Measurements from ENCODE around the gene VAMP1.
A peak's percentile ranks its signal among the peaks of the same experiment; 100 is the strongest.

VAMP1 gene

GRCh38 chr12:6458281-6459003, 12.0 kb downstream of the VAMP1 start:
- Histone ChIP-seq H3K27me3 (ENCODE audit: control insufficient read depth, low read length) (no peaks in the 10 kb centered on the region), H3F3A (ENCODE audit: control insufficient read depth, insufficient read depth) (peaks cover 26% of the 10 kb centered on the region), H4K20me1 (ENCODE audit: control insufficient read depth, insufficient read depth, low read depth, low read length) (no peaks in the 10 kb centered on the region), H3K4me3 (ENCODE audit: low read length) (no peak overlapping the region), H3K4me1 (ENCODE audit: control insufficient read depth, low read length) (peaks cover 42% of the 10 kb centered on the region), H3K79me2 (ENCODE audit: control insufficient read depth, low read length) (peaks cover 10% of the 10 kb centered on the region), H3K9me2 (replicated peaks; ENCODE audit: control insufficient read depth, low read length) (no peaks in the 10 kb centered on the region), H3K36me3 (ENCODE audit: control insufficient read depth, low read length) (peaks cover 88% of the 10 kb centered on the region), H3K9me3 (ENCODE audit: control insufficient read depth, insufficient read depth, low read length) (no peaks in the 10 kb centered on the region), H3K27ac (ENCODE audit: low read depth, low read length) (no peak overlapping the region), H3K4me2 (ENCODE audit: low read length) (no peak overlapping the region)
- no peak for TF ChIP-seq CTCF (IDR thresholded peaks at IDR 0.05; ENCODE audit: low read depth, low read length, poor library complexity, severe bottlenecking)
- TF ChIP-seq EZH2phosphoT487 (IDR thresholded peaks at IDR 0.05; ENCODE audit: borderline replicate concordance, low read length): no peak

GRCh38 chr12:6457220-6457945, 13.1 kb downstream of the VAMP1 start:
- Histone ChIP-seq H3K36me3 (ENCODE audit: control insufficient read depth, low read length) (peaks cover 88% of the 10 kb centered on the region), H3K4me3 (ENCODE audit: low read length) (no peak overlapping the region), H3K9me2 (replicated peaks; ENCODE audit: control insufficient read depth, low read length) (no peaks in the 10 kb centered on the region), H4K20me1 (ENCODE audit: control insufficient read depth, insufficient read depth, low read depth, low read length) (no peaks in the 10 kb centered on the region), H3K27ac (ENCODE audit: low read depth, low read length) (no peak overlapping the region), H3K4me1 (ENCODE audit: control insufficient read depth, low read length) (peaks cover 41% of the 10 kb centered on the region), H3K9me3 (ENCODE audit: control insufficient read depth, insufficient read depth, low read length) (no peaks in the 10 kb centered on the region), H3F3A (ENCODE audit: control insufficient read depth, insufficient read depth) (peaks cover 26% of the 10 kb centered on the region), H3K27me3 (ENCODE audit: control insufficient read depth, low read length) (no peaks in the 10 kb centered on the region), H3K79me2 (ENCODE audit: control insufficient read depth, low read length) (peaks cover 9% of the 10 kb centered on the region), H3K4me2 (ENCODE audit: low read length) (no peak overlapping the region)
- TF ChIP-seq EZH2phosphoT487 (IDR thresholded peaks at IDR 0.05; ENCODE audit: borderline replicate concordance, low read length) (no peak), CTCF (IDR thresholded peaks at IDR 0.05; ENCODE audit: low read depth, low read length, poor library complexity, severe bottlenecking) (no peak)

GRCh38 chr12:6452944-6453630, 17.4 kb downstream of the VAMP1 start:
- no peak for TF ChIP-seq EZH2phosphoT487 (IDR thresholded peaks at IDR 0.05; ENCODE audit: borderline replicate concordance, low read length)
- no peak for TF ChIP-seq CTCF (IDR thresholded peaks at IDR 0.05; ENCODE audit: low read depth, low read length, poor library complexity, severe bottlenecking)
- Histone ChIP-seq H3K4me2 (ENCODE audit: low read length) (peak overlapping the region; percentile 86), H3K9me2 (replicated peaks; ENCODE audit: control insufficient read depth, low read length) (no peaks in the 10 kb centered on the region), H3F3A (ENCODE audit: control insufficient read depth, insufficient read depth) (peaks cover 17% of the 10 kb centered on the region), H3K27ac (ENCODE audit: low read depth, low read length) (peak overlapping the region; percentile 80), H3K36me3 (ENCODE audit: control insufficient read depth, low read length) (peaks cover 74% of the 10 kb centered on the region), H3K4me3 (ENCODE audit: low read length) (peak overlapping the region; percentile 71), H4K20me1 (ENCODE audit: control insufficient read depth, insufficient read depth, low read depth, low read length) (no peaks in the 10 kb centered on the region), H3K27me3 (ENCODE audit: control insufficient read depth, low read length) (no peaks in the 10 kb centered on the region), H3K4me1 (ENCODE audit: control insufficient read depth, low read length) (peaks cover 38% of the 10 kb centered on the region), H3K9me3 (ENCODE audit: control insufficient read depth, insufficient read depth, low read length) (no peaks in the 10 kb centered on the region), H3K79me2 (ENCODE audit: control insufficient read depth, low read length) (peaks cover 20% of the 10 kb centered on the region)
